Measurements from ENCODE around the gene EPHB4. TPM values are rescaled to one million over a fixed set of nuclear protein-coding genes. Genes with fewer than 3 reads are reported as not detected.

Gene EPHB4
- total RNA-seq, 3 donors from 2014 or later, result 31.2 to 42.4 (median 38.9) TPM

DNA sequence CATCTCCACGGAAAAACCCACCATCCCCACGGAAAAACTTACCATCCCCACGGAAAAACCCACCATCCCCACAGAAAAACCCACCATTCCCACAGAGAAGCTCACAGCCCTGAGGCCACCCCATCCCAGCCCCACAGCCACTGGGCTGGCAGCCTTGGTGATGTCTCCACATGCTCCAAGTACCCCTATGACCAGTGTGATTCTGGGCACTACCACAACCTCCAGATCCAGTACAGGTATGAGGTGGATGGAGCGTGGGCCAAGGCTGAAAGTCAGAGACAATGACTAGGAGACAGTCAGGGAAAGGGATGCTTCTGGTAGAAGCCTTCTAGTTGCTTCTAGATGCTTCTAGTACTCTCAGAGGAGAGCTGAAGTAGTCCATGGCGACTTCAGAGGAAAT, 74.3 kb downstream of the EPHB4 start:
- Histone ChIP-seq H3K4me3 (no peak overlapping the region), H3K9me3 (no peaks in the 10 kb centered on the region), H3K36me3 (ENCODE audit: low read depth) (no peaks in the 10 kb centered on the region), H3K4me1 (ENCODE audit: low read depth) (no peaks in the 10 kb centered on the region)
- ATAC-seq (no peak), DNase-seq (no peak)
- intact Hi-C loops (cut with DNase I, micrococcal nuclease), result no loop called here
- TF ChIP-seq, protein P1, sequence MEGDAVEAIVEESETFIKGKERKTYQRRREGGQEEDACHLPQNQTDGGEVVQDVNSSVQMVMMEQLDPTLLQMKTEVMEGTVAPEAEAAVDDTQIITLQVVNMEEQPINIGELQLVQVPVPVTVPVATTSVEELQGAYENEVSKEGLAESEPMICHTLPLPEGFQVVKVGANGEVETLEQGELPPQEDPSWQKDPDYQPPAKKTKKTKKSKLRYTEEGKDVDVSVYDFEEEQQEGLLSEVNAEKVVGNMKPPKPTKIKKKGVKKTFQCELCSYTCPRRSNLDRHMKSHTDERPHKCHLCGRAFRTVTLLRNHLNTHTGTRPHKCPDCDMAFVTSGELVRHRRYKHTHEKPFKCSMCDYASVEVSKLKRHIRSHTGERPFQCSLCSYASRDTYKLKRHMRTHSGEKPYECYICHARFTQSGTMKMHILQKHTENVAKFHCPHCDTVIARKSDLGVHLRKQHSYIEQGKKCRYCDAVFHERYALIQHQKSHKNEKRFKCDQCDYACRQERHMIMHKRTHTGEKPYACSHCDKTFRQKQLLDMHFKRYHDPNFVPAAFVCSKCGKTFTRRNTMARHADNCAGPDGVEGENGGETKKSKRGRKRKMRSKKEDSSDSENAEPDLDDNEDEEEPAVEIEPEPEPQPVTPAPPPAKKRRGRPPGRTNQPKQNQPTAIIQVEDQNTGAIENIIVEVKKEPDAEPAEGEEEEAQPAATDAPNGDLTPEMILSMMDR (IDR thresholded peaks at IDR 0.05), result no peak

Small RNA genes within 50 kb of the gene (microRNA-seq; reads per million reads assigned to microRNA genes)
- not detected for gene MIR6875

Other genes starting within 250 kb of the EPHB4 start
- gene LRCH4, start 241.4 kb downstream of the EPHB4 start, total RNA-seq, result 10 to 100 TPM; 57.2 to 71.0 (median 63.9) TPM
- gene FBXO24, start 241.2 kb downstream of the EPHB4 start, total RNA-seq, result 1 to 10 TPM in 1 of 3 donors, under 1 TPM in 2; 0.48 to 1.1 (median 0.66) TPM
- gene PCOLCE, start 225.2 kb downstream of the EPHB4 start, total RNA-seq, result 10 to 100 TPM in 2 of 3 donors, 1 to 10 TPM in 1; 6.1 to 47.9 (median 18.9) TPM
- 10 to 100 TPM; 11.9 to 17.2 (median 14.4) TPM for gene MOSPD3, start 215.0 kb downstream of the EPHB4 start, total RNA-seq
- gene TFR2, start 186.0 kb downstream of the EPHB4 start, total RNA-seq, result 1 to 10 TPM in 2 of 3 donors, under 1 TPM in 1; 0.57 to 1.2 (median 1.1) TPM
- 1 to 10 TPM in 1 of 3 donors, not detected in 2; 1.2 TPM for gene ACTL6B, start 171.1 kb downstream of the EPHB4 start, total RNA-seq
- 100 to 1,000 TPM; 197 to 257 (median 232) TPM for gene GNB2, start 153.8 kb downstream of the EPHB4 start, total RNA-seq
- gene GIGYF1, start 133.3 kb downstream of the EPHB4 start, total RNA-seq, result 10 to 100 TPM; 34.6 to 49.8 (median 48.1) TPM
- gene POP7, start 121.4 kb downstream of the EPHB4 start, total RNA-seq, result 10 to 100 TPM; 24.8 to 28.9 (median 26.8) TPM
- not detected for gene EPO, start 107.1 kb downstream of the EPHB4 start, total RNA-seq
- not detected for gene ZAN, start 93.9 kb downstream of the EPHB4 start, total RNA-seq
- gene SLC12A9, start 25.2 kb upstream of the EPHB4 start, total RNA-seq, result 10 to 100 TPM; 27.9 to 34.0 (median 33.5) TPM
- gene TRIP6, start 39.9 kb upstream of the EPHB4 start, total RNA-seq, result 10 to 100 TPM; 27.8 to 42.7 (median 30.0) TPM
- 100 to 1,000 TPM; 112 to 129 (median 120) TPM for gene SRRT, start 47.6 kb upstream of the EPHB4 start, total RNA-seq
- 1 to 10 TPM; 2.1 to 3.4 (median 3.0) TPM for gene UFSP1, start 62.2 kb upstream of the EPHB4 start, total RNA-seq
- 10 to 100 TPM; 16.2 to 41.4 (median 20.9) TPM for gene ACHE, start 68.4 kb upstream of the EPHB4 start, total RNA-seq
- gene MUC3A, start 122.0 kb upstream of the EPHB4 start, total RNA-seq, result 100 to 1,000 TPM in 2 of 3 donors, 10 to 100 TPM in 1; 57.6 to 184 (median 105) TPM
- gene MUC12, start 142.0 kb upstream of the EPHB4 start, total RNA-seq, result 100 to 1,000 TPM; 357 to 848 (median 814) TPM
- gene MUC17, start 192.6 kb upstream of the EPHB4 start, total RNA-seq, result 10 to 100 TPM; 12.4 to 28.4 (median 22.2) TPM